ENCODE results near the gene HEMGN.

The HEMGN gene

GRCh38 chr9:97910357-97910756 is 27.6 kb downstream of the HEMGN start:
- Mint-ChIP-seq H3K4me1 (ENCODE audit: low read depth in 2 of 2) (peaks cover 49 to 57% of the 10 kb centered on the region in 2 donors), H3K9me3 (no peaks in the 10 kb centered on the region), H3K4me3 (peak overlapping the region; percentile 39 to 47), H3K27me3 (no peaks in the 10 kb centered on the region), H3K27ac (peak overlapping the region; percentile 85 to 88), H3K36me3 (ENCODE audit: insufficient read depth) (peaks cover 69% of the 10 kb centered on the region)
- DNase-seq (no peak), ATAC-seq (replicated peaks) (peak; percentile 64)

GRCh38 chr9:97908705-97909104 is 29.3 kb downstream of the HEMGN start:
- Mint-ChIP-seq H3K4me3 (peak overlapping the region in 1 of 2 donors; percentile 46), H3K9me3 (no peaks in the 10 kb centered on the region), H3K27ac (peak overlapping the region; percentile 85 to 88), H3K36me3 (ENCODE audit: insufficient read depth) (peaks cover 66% of the 10 kb centered on the region), H3K4me1 (ENCODE audit: low read depth in 2 of 2) (peaks cover 57 to 70% of the 10 kb centered on the region in 2 donors), H3K27me3 (no peaks in the 10 kb centered on the region)
- ATAC-seq (replicated peaks) = no peak
- no peak for DNase-seq

DNA sequence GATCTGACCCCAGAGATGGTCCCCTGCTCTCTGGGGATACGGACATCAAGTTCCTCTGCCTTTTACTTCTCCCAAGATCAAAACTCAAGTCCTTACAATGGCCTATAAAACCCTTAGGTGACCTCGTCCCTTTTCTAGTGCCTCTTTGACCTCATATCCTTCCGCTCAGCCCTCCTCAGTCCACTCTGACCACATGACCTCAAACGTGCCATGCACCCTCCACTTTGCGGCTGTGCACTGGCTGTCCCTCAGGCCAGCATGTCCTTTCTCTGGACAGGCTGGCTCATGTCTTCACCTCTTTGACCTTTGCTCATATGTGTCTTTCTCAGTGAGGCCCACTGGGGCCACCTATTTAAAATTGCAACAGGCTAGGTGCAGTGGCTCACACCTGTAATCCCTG is 30.3 kb downstream of the HEMGN start:
- peak overlapping the region; percentile 72 to 81 for H3K4me3 Mint-ChIP-seq
- DNase-seq = no peak
- H3K4me1 Mint-ChIP-seq (ENCODE audit: low read depth in 2 of 2) = peaks cover 55 to 67% of the 10 kb centered on the region in 2 donors
- H3K36me3 Mint-ChIP-seq (ENCODE audit: insufficient read depth) = peaks cover 62% of the 10 kb centered on the region
- no peaks in the 10 kb centered on the region for H3K27me3 Mint-ChIP-seq
- no peak for ATAC-seq (replicated peaks)
- H3K27ac Mint-ChIP-seq = peak overlapping the region; percentile 61 to 93
- H3K9me3 Mint-ChIP-seq = no peaks in the 10 kb centered on the region

DNA sequence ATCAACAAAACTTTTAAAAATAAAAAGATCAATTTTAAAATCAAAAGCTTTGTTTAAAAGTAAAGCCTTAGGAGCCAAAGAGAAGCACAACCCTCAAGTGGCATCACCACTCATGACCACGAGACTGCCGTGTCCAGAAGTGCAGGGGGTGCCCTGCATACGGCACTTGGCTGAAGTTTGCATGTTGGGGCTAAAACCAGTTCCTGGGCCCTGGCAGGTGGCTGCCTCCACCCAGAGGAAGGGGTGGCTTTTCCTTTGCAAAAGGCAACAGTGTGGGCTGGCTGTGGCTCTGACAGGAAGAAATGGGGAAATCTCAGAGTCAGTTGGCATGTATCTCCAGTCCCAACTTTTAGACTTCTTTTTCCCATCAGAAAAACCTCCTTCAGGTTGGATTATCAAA is 30.9 kb downstream of the HEMGN start:
- no peaks in the 10 kb centered on the region for H3K9me3 Mint-ChIP-seq
- peak overlapping the region; percentile 72 to 81 for H3K4me3 Mint-ChIP-seq
- H3K36me3 Mint-ChIP-seq (ENCODE audit: insufficient read depth) = peaks cover 57% of the 10 kb centered on the region
- peaks cover 52 to 65% of the 10 kb centered on the region in 2 donors for H3K4me1 Mint-ChIP-seq (ENCODE audit: low read depth in 2 of 2)
- H3K27ac Mint-ChIP-seq = peak overlapping the region; percentile 61 to 93
- DNase-seq (no peak), ATAC-seq (replicated peaks) (no peak)
- no peaks in the 10 kb centered on the region for H3K27me3 Mint-ChIP-seq

DNA sequence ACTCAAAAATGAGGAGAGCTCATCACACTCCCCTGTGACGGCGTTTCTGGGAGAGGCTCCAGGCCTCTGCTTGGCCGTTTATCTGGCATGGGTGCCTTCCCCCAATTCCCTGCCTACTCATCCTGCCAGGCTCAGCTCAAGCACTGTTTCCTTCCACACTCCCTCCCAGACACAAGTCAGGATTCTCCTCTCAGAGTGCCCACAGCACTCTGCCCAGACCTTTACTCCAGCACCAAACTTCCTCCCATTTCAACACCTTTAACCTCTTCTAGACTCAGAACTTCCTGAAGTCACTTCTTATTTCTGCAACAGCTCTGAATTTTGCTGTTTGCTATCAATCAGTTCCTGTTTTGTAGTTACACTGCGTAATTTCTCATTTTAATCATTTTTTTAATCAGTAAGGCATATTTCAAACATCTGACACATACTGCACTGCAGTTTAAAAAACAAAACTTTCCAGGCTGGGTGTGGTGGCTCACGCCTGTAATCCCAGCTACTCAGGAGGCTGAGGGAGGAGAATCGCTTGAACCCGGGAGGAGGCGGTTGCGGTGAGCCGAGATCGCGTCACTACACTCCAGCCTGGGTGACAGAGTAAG is 31.6 kb downstream of the HEMGN start:
- Mint-ChIP-seq H3K27me3 (no peaks in the 10 kb centered on the region), H3K4me1 (ENCODE audit: low read depth in 2 of 2) (peaks cover 51 to 64% of the 10 kb centered on the region in 2 donors), H3K9me3 (no peaks in the 10 kb centered on the region), H3K36me3 (ENCODE audit: insufficient read depth) (peaks cover 54% of the 10 kb centered on the region), H3K27ac (peak overlapping the region; percentile 61 to 93), H3K4me3 (peak overlapping the region; percentile 72 to 81)
- ATAC-seq (replicated peaks) (peak; percentile 26), DNase-seq (peak in 1 of 3 experiments; percentile 31)

DNA sequence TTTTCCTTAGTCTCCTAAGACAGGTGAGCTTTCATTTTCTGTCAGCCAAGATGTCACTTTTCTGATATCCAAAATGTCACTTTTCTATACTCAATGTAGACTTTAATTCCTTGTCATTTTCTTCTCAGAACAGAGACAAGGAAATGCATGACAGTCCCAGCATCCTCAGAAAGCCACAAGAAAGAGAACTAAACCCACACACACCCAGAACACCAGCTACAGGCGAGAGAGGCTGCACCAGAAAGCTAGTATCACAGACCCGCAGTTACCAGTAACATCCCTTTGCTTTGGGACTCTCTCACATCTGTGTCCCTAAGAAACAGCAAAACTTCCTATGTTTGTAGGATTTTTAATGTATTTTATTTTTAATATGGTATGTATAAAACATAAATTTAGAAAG is 32.7 kb downstream of the HEMGN start:
- Mint-ChIP-seq H3K9me3 (no peaks in the 10 kb centered on the region), H3K4me3 (peak overlapping the region; percentile 72 to 81), H3K27me3 (no peaks in the 10 kb centered on the region), H3K36me3 (ENCODE audit: insufficient read depth) (peaks cover 49% of the 10 kb centered on the region), H3K27ac (peak overlapping the region; percentile 61 to 93), H3K4me1 (ENCODE audit: low read depth in 2 of 2) (peaks cover 40 to 62% of the 10 kb centered on the region in 2 donors)
- ATAC-seq (replicated peaks) (peak; percentile 79), DNase-seq (peak; percentile 39 to 43 (median 42))

- Mint-ChIP-seq H3K9me3 (no peaks in the 10 kb centered on the region), H3K36me3 (ENCODE audit: insufficient read depth) (peaks cover 49% of the 10 kb centered on the region), H3K27ac (peak overlapping the region; percentile 61 to 93), H3K4me1 (ENCODE audit: low read depth in 2 of 2) (peaks cover 35 to 57% of the 10 kb centered on the region in 2 donors), H3K27me3 (no peaks in the 10 kb centered on the region), H3K4me3 (peak overlapping the region; percentile 72 to 81)
- ATAC-seq (replicated peaks) = peak; percentile 62
- DNase-seq = peak in 2 of 3 experiments; percentile 26 to 29
Observed at GRCh38 chr9:97904725-97905124, 33.2 kb downstream of the HEMGN start.

DNA sequence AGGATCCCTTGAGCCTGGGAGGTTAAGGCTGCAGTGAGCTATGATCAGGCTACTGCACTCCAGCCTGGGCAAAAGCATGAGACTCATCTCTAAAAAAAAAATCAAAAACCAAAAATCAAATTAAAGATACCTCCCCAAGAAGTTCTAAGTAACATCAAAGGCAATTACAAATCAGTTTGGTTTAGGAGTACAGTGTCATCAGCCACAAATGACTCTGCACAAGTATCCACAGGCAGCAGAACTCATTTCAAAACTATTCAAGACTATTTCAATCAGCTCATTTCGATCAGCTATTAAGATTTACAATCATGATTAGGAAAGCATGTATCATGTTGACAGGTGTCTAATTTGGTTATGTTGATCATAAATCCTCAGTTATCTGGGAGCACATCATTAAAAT is 34.8 kb downstream of the HEMGN start:
- DNase-seq (no peak), ATAC-seq (replicated peaks) (no peak)
- H3K36me3 Mint-ChIP-seq (ENCODE audit: insufficient read depth) = peaks cover 40% of the 10 kb centered on the region
- H3K27me3 Mint-ChIP-seq = no peaks in the 10 kb centered on the region
- H3K9me3 Mint-ChIP-seq = no peaks in the 10 kb centered on the region
- peaks cover 30 to 48% of the 10 kb centered on the region in 2 donors for H3K4me1 Mint-ChIP-seq (ENCODE audit: low read depth in 2 of 2)
- H3K4me3 Mint-ChIP-seq = no peak overlapping the region
- H3K27ac Mint-ChIP-seq = peak overlapping the region; percentile 53 to 84

- DNase-seq = peak in 1 of 3 experiments; percentile 22
- Mint-ChIP-seq H3K27me3 (no peaks in the 10 kb centered on the region), H3K36me3 (ENCODE audit: insufficient read depth) (peaks cover 32% of the 10 kb centered on the region), H3K4me1 (ENCODE audit: low read depth in 2 of 2) (peaks cover 15 to 31% of the 10 kb centered on the region in 2 donors), H3K9me3 (no peaks in the 10 kb centered on the region), H3K4me3 (no peak overlapping the region), H3K27ac (peak overlapping the region; percentile 53 to 80)
- no peak for ATAC-seq (replicated peaks)
Observed at GRCh38 chr9:97900738-97901565, 37.0 kb downstream of the HEMGN start.

GRCh38 chr9:97900103-97900737 is 37.8 kb downstream of the HEMGN start:
- H3K9me3 Mint-ChIP-seq = no peaks in the 10 kb centered on the region
- peak overlapping the region; percentile 36 to 62 for H3K27ac Mint-ChIP-seq
- H3K4me1 Mint-ChIP-seq (ENCODE audit: low read depth in 2 of 2) = peaks cover 10 to 24% of the 10 kb centered on the region in 2 donors
- H3K27me3 Mint-ChIP-seq = no peaks in the 10 kb centered on the region
- no peak for DNase-seq
- no peak for ATAC-seq (replicated peaks)
- H3K36me3 Mint-ChIP-seq (ENCODE audit: insufficient read depth) = peaks cover 36% of the 10 kb centered on the region
- no peak overlapping the region for H3K4me3 Mint-ChIP-seq

- Mint-ChIP-seq H3K27me3 (no peaks in the 10 kb centered on the region), H3K4me3 (no peak overlapping the region), H3K36me3 (ENCODE audit: insufficient read depth) (peaks cover 23% of the 10 kb centered on the region), H3K4me1 (ENCODE audit: low read depth in 2 of 2) (peaks cover 0 to 2% of the 10 kb centered on the region in 2 donors), H3K9me3 (no peaks in the 10 kb centered on the region), H3K27ac (peak overlapping the region in 1 of 2 donors; percentile 36)
- no peak for ATAC-seq (replicated peaks)
- DNase-seq = no peak
Observed at GRCh38 chr9:97895695-97896332, 42.2 kb downstream of the HEMGN start.

- peaks cover 18% of the 10 kb centered on the region for H3K36me3 Mint-ChIP-seq (ENCODE audit: insufficient read depth)
- no peaks in the 10 kb centered on the region for H3K4me1 Mint-ChIP-seq (ENCODE audit: low read depth in 2 of 2)
- H3K4me3 Mint-ChIP-seq = no peak overlapping the region
- ATAC-seq (replicated peaks) (no peak), DNase-seq (no peak)
- H3K9me3 Mint-ChIP-seq = no peaks in the 10 kb centered on the region
- no peaks in the 10 kb centered on the region for H3K27me3 Mint-ChIP-seq
- H3K27ac Mint-ChIP-seq = no peak overlapping the region
Observed at GRCh38 chr9:97895211-97895610, 42.8 kb downstream of the HEMGN start.

DNA sequence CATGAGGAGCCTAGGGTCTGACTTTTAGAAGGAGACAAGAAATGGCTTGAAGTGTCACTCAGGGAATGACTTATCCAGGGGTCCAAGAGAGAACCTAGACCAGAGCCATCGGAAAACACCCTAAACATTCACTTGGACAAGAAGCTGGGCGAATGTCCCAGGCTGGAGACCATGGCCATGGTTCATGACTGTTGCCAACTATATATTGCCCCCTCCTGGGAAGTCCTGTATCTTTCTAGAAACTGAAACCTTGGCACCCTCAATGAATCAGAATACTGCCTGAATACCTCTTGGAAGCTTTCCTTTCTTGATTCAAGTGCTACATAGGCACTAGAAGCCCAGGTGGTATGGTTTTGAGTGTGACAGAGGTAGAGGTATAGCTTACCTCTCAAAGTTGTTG is 45.6 kb downstream of the HEMGN start:
- Mint-ChIP-seq H3K36me3 (ENCODE audit: insufficient read depth) (peaks cover 10% of the 10 kb centered on the region), H3K4me1 (ENCODE audit: low read depth in 2 of 2) (peaks cover 0 to 3% of the 10 kb centered on the region in 2 donors), H3K9me3 (no peaks in the 10 kb centered on the region), H3K27me3 (no peaks in the 10 kb centered on the region), H3K4me3 (no peak overlapping the region), H3K27ac (no peak overlapping the region)
- no peak for ATAC-seq (replicated peaks)
- DNase-seq = no peak

All from effector memory CD8-positive, alpha-beta T cell (primary cell).